HEK293 (cell line): ENCODE measurements around the gene PTGES.

ENCODE experiments used
- FEZF1 ChIP-seq: fragments of 450-650 bp; formaldehyde crosslinking; IDR thresholded peaks from 2 replicates; pipeline ENCODE4 v1.5.1; 2016; ENCODE audit warnings: missing biosample characterization, missing genetic modification characterization
- GLI4 ChIP-seq: fragments of 450-650 bp; formaldehyde crosslinking; IDR thresholded peaks from 2 replicates; pipeline ENCODE4 v1.5.1; 2016; ENCODE audit warnings: missing biosample characterization, missing genetic modification characterization
- GLIS2 ChIP-seq: fragments of 450-650 bp; formaldehyde crosslinking; IDR thresholded peaks from 2 replicates; pipeline ENCODE4 v1.5.1; 2016; ENCODE audit warnings: missing biosample characterization, missing genetic modification characterization
- HOXC10 ChIP-seq: sonication (generic); formaldehyde crosslinking; IDR thresholded peaks from 2 replicates; pipeline ENCODE4 v1.8.1; 2023; ENCODE audit warnings: mild to moderate bottlenecking, missing genetic modification reagents
- KLF8 ChIP-seq: fragments of 450-650 bp; formaldehyde crosslinking; IDR thresholded peaks from 2 replicates; pipeline ENCODE4 v1.5.1; 2016; ENCODE audit warnings: missing biosample characterization, missing genetic modification characterization
- KLF9 ChIP-seq: fragments of 450-650 bp; formaldehyde crosslinking; IDR thresholded peaks from 2 replicates; pipeline ENCODE4 v1.5.1; 2016; ENCODE audit warnings: missing biosample characterization, missing genetic modification characterization, low read depth
- SCRT2 ChIP-seq: fragments of 450-650 bp; formaldehyde crosslinking; IDR thresholded peaks from 2 replicates; pipeline ENCODE4 v1.5.1; 2016; ENCODE audit warnings: missing biosample characterization, missing genetic modification characterization
- WT1 ChIP-seq: fragments of 450-650 bp; formaldehyde crosslinking; IDR thresholded peaks from 2 replicates; pipeline ENCODE4 v1.5.1; 2016; ENCODE audit warnings: missing biosample characterization, missing genetic modification characterization
- ZBTB21 ChIP-seq: fragments of 450-650 bp; formaldehyde crosslinking; IDR thresholded peaks from 2 replicates; pipeline ENCODE4 v1.5.1; 2017; ENCODE audit warnings: missing biosample characterization, missing genetic modification characterization
- ZBTB48 ChIP-seq: fragments of 450-650 bp; formaldehyde crosslinking; IDR thresholded peaks from 2 replicates; pipeline ENCODE4 v1.5.1; 2016; ENCODE audit warnings: missing biosample characterization, missing genetic modification characterization
- ZNF19 ChIP-seq: fragments of 450-650 bp; formaldehyde crosslinking; IDR thresholded peaks from 2 replicates; pipeline ENCODE4; 2016; ENCODE audit warnings: missing biosample characterization, missing genetic modification characterization, low read depth
- ZNF239 ChIP-seq: fragments of 450-650 bp; formaldehyde crosslinking; IDR thresholded peaks from 2 replicates; pipeline ENCODE4 v1.5.1; 2016; ENCODE audit warnings: missing biosample characterization, missing genetic modification characterization
- ZNF248 ChIP-seq: fragments of 450-650 bp; formaldehyde crosslinking; IDR thresholded peaks from 2 replicates; pipeline ENCODE4 v1.5.1; 2017; ENCODE audit warnings: missing biosample characterization, missing genetic modification characterization
- ZNF335 ChIP-seq: fragments of 450-650 bp; formaldehyde crosslinking; conservative IDR thresholded peaks from 2 replicates; pipeline ENCODE4 v1.5.1; 2016; ENCODE audit warnings: missing biosample characterization, missing genetic modification characterization
- ZNF350 ChIP-seq: fragments of 450-650 bp; formaldehyde crosslinking; IDR thresholded peaks from 2 replicates; pipeline ENCODE4 v1.5.0; 2017; ENCODE audit warnings: missing biosample characterization, mild to moderate bottlenecking, missing genetic modification characterization
- ZNF433 ChIP-seq: fragments of 450-650 bp; formaldehyde crosslinking; IDR thresholded peaks from 2 replicates; pipeline ENCODE4 v1.5.1; 2016; ENCODE audit warnings: missing biosample characterization, missing genetic modification characterization, low read depth
- ZNF544 ChIP-seq: fragments of 450-650 bp; formaldehyde crosslinking; IDR thresholded peaks from 2 replicates; pipeline ENCODE4 v1.5.0; 2017; ENCODE audit warnings: missing biosample characterization, missing genetic modification characterization
- ZNF561 ChIP-seq: fragments of 450-650 bp; IDR thresholded peaks from 2 replicates; pipeline ENCODE4 v1.5.1; 2018; ENCODE audit warnings: missing biosample characterization, missing genetic modification characterization, borderline replicate concordance
- ZNF596 ChIP-seq: fragments of 450-650 bp; IDR thresholded peaks from 2 replicates; pipeline ENCODE4 v1.5.0; 2018; ENCODE audit warnings: missing biosample characterization, mild to moderate bottlenecking, missing genetic modification characterization, moderate library complexity
- ZNF600 ChIP-seq: fragments of 450-650 bp; formaldehyde crosslinking; IDR thresholded peaks from 2 replicates; pipeline ENCODE4 v1.5.1; 2016; ENCODE audit warnings: missing biosample characterization, missing genetic modification characterization
- ZNF76 ChIP-seq: fragments of 450-650 bp; formaldehyde crosslinking; IDR thresholded peaks from 2 replicates; pipeline ENCODE4; 2016; ENCODE audit warnings: low read depth, missing biosample characterization, missing genetic modification characterization, borderline replicate concordance
- ZNF776 ChIP-seq: fragments of 450-650 bp; formaldehyde crosslinking; IDR thresholded peaks from 2 replicates; pipeline ENCODE4 v1.5.0; 2017; ENCODE audit warnings: missing biosample characterization, missing genetic modification characterization, borderline replicate concordance
- ZNF837 ChIP-seq: fragments of 450-650 bp; formaldehyde crosslinking; IDR thresholded peaks from 2 replicates; pipeline ENCODE4 v1.5.1; 2016; ENCODE audit warnings: missing biosample characterization, missing genetic modification characterization
- ZNF843 ChIP-seq: fragments of 450-650 bp; formaldehyde crosslinking; IDR thresholded peaks from 2 replicates; pipeline ENCODE4 v1.5.1; 2016; ENCODE audit warnings: missing biosample characterization, missing genetic modification characterization
- ZSCAN30 ChIP-seq: fragments of 450-650 bp; IDR thresholded peaks from 2 replicates; pipeline ENCODE4 v1.5.1; 2018; ENCODE audit warnings: missing biosample characterization, mild to moderate bottlenecking, missing genetic modification characterization, moderate library complexity
- TF ChIP-seq, protein P1 (sequence below): fragments of 450-650 bp; formaldehyde crosslinking; IDR thresholded peaks from 2 replicates; pipeline ENCODE4 v1.5.1; 2017; ENCODE audit warnings: missing biosample characterization, missing genetic modification characterization
- TF ChIP-seq, protein P2 (sequence below): fragments of 450-650 bp; formaldehyde crosslinking; IDR thresholded peaks from 2 replicates; pipeline ENCODE4 v1.5.1; 2017; ENCODE audit warnings: missing biosample characterization, missing genetic modification characterization
- TF ChIP-seq, protein P3 (sequence below): sonication (generic); formaldehyde crosslinking; IDR thresholded peaks from 2 replicates; pipeline ENCODE4 v1.8.1; 2022; ENCODE audit warnings: mild to moderate bottlenecking, moderate library complexity, missing genetic modification reagents
- TF ChIP-seq, protein P4 (sequence below): fragments of 450-650 bp; formaldehyde crosslinking; IDR thresholded peaks from 2 replicates; pipeline ENCODE4 v1.5.1; 2016; ENCODE audit warnings: missing biosample characterization, missing genetic modification characterization
- TF ChIP-seq, protein P5 (sequence below): fragments of 450-650 bp; formaldehyde crosslinking; IDR thresholded peaks from 2 replicates; pipeline ENCODE4 v1.5.1; 2016; ENCODE audit warnings: missing biosample characterization, missing genetic modification characterization
- TF ChIP-seq, protein P6 (sequence below): fragments of 450-650 bp; formaldehyde crosslinking; IDR thresholded peaks from 2 replicates; pipeline ENCODE4 v1.5.1; 2016; ENCODE audit warnings: missing biosample characterization, missing genetic modification characterization

The PTGES gene

DNA sequence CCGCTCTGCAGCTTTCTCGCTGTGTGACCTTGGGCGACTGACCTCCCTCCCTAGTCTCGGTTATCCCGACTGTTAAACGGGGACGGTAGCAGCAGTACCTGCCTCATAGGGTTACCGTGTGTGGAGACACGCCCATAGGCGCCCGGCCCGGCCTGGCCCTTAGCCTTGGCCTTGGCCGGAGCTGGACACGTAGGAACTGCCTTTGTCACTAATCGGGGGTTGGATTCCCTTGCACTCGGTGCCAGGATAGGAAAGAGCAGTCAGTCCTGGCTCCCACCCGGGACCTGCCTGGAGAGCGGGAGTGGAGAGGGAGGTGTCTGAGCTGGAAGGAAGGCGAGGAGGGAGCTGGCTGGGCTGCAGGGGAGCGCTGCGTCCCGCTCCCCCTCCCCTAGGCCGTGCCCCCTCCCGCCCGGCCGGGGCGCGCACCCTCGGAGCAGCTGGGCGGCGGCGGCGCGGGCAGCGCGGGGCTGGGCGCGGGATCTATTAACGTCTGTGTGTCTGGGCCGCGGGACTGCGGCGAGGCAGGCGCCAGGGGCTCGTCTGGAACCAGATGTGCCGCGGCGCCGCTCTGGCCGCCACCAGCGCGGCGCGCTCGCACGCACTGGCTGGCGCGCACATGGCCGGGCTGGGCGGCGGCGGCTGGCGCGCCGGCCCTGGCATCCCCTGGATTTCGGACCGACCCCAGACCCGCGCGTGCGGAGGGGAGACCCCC lies 55.7 kb downstream of the PTGES start (continued):
- no peak for TF ChIP-seq ZNF19 (tag by site-specific recombination)
- no peak for TF ChIP-seq ZSCAN30
- TF ChIP-seq ZNF561 (tag by site-specific recombination): peak; percentile 61; the same call in 1 of the 2 replicates
- TF ChIP-seq, protein P1, sequence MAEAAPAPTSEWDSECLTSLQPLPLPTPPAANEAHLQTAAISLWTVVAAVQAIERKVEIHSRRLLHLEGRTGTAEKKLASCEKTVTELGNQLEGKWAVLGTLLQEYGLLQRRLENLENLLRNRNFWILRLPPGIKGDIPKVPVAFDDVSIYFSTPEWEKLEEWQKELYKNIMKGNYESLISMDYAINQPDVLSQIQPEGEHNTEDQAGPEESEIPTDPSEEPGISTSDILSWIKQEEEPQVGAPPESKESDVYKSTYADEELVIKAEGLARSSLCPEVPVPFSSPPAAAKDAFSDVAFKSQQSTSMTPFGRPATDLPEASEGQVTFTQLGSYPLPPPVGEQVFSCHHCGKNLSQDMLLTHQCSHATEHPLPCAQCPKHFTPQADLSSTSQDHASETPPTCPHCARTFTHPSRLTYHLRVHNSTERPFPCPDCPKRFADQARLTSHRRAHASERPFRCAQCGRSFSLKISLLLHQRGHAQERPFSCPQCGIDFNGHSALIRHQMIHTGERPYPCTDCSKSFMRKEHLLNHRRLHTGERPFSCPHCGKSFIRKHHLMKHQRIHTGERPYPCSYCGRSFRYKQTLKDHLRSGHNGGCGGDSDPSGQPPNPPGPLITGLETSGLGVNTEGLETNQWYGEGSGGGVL (tag by site-specific recombination): peak; percentile 60; the same call in 1 of the 2 replicates
- no peak for TF ChIP-seq ZNF843 (tag by site-specific recombination)
- no peak for TF ChIP-seq ZNF76
- no peak for TF ChIP-seq ZNF248
- TF ChIP-seq, protein P2, sequence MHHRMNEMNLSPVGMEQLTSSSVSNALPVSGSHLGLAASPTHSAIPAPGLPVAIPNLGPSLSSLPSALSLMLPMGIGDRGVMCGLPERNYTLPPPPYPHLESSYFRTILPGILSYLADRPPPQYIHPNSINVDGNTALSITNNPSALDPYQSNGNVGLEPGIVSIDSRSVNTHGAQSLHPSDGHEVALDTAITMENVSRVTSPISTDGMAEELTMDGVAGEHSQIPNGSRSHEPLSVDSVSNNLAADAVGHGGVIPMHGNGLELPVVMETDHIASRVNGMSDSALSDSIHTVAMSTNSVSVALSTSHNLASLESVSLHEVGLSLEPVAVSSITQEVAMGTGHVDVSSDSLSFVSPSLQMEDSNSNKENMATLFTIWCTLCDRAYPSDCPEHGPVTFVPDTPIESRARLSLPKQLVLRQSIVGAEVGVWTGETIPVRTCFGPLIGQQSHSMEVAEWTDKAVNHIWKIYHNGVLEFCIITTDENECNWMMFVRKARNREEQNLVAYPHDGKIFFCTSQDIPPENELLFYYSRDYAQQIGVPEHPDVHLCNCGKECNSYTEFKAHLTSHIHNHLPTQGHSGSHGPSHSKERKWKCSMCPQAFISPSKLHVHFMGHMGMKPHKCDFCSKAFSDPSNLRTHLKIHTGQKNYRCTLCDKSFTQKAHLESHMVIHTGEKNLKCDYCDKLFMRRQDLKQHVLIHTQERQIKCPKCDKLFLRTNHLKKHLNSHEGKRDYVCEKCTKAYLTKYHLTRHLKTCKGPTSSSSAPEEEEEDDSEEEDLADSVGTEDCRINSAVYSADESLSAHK (tag by site-specific recombination): no peak
- TF ChIP-seq KLF8 (tag by site-specific recombination): no peak
- TF ChIP-seq GLIS2: 0 out of 2 replicates have a peak, but pooled peaks have one; percentile 48
- no peak for TF ChIP-seq WT1 (tag by site-specific recombination)
- no peak for TF ChIP-seq ZBTB21
- TF ChIP-seq KLF9 (tag by site-specific recombination): 0 out of 2 replicates have a peak, but pooled peaks have one; percentile 27
- TF ChIP-seq FEZF1 (tag by site-specific recombination): no peak
- no peak for TF ChIP-seq ZNF837 (tag by site-specific recombination)
- TF ChIP-seq ZNF239 (tag by site-specific recombination): no peak
- no peak for TF ChIP-seq GLI4
- TF ChIP-seq, protein P3, sequence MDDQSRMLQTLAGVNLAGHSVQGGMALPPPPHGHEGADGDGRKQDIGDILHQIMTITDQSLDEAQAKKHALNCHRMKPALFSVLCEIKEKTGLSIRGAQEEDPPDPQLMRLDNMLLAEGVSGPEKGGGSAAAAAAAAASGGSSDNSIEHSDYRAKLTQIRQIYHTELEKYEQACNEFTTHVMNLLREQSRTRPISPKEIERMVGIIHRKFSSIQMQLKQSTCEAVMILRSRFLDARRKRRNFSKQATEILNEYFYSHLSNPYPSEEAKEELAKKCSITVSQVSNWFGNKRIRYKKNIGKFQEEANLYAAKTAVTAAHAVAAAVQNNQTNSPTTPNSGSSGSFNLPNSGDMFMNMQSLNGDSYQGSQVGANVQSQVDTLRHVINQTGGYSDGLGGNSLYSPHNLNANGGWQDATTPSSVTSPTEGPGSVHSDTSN (CRISPR knock-in tag): peak; percentile 86; the same call in 1 of the 2 replicates
- TF ChIP-seq ZNF596 (tag by site-specific recombination): no peak
- TF ChIP-seq ZBTB48 (tag by site-specific recombination): peak; percentile 22; the same call in 1 of the 2 replicates
- no peak for TF ChIP-seq ZNF544
- no peak for TF ChIP-seq ZNF776 (tag by site-specific recombination)
- no peak for TF ChIP-seq ZNF600 (tag by site-specific recombination)
- TF ChIP-seq, protein P4, sequence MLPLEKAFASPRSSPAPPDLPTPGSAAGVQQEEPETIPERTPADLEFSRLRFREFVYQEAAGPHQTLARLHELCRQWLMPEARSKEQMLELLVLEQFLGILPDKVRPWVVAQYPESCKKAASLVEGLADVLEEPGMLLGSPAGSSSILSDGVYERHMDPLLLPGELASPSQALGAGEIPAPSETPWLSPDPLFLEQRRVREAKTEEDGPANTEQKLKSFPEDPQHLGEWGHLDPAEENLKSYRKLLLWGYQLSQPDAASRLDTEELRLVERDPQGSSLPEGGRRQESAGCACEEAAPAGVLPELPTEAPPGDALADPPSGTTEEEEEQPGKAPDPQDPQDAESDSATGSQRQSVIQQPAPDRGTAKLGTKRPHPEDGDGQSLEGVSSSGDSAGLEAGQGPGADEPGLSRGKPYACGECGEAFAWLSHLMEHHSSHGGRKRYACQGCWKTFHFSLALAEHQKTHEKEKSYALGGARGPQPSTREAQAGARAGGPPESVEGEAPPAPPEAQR (tag by site-specific recombination): no peak
- TF ChIP-seq ZNF433 (tag by site-specific recombination): no peak
- no peak for TF ChIP-seq ZNF335
- TF ChIP-seq, protein P5, sequence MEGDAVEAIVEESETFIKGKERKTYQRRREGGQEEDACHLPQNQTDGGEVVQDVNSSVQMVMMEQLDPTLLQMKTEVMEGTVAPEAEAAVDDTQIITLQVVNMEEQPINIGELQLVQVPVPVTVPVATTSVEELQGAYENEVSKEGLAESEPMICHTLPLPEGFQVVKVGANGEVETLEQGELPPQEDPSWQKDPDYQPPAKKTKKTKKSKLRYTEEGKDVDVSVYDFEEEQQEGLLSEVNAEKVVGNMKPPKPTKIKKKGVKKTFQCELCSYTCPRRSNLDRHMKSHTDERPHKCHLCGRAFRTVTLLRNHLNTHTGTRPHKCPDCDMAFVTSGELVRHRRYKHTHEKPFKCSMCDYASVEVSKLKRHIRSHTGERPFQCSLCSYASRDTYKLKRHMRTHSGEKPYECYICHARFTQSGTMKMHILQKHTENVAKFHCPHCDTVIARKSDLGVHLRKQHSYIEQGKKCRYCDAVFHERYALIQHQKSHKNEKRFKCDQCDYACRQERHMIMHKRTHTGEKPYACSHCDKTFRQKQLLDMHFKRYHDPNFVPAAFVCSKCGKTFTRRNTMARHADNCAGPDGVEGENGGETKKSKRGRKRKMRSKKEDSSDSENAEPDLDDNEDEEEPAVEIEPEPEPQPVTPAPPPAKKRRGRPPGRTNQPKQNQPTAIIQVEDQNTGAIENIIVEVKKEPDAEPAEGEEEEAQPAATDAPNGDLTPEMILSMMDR: no peak
- no peak for TF ChIP-seq HOXC10 (CRISPR knock-in tag)
- no peak for TF ChIP-seq ZNF350
- TF ChIP-seq, protein P6, sequence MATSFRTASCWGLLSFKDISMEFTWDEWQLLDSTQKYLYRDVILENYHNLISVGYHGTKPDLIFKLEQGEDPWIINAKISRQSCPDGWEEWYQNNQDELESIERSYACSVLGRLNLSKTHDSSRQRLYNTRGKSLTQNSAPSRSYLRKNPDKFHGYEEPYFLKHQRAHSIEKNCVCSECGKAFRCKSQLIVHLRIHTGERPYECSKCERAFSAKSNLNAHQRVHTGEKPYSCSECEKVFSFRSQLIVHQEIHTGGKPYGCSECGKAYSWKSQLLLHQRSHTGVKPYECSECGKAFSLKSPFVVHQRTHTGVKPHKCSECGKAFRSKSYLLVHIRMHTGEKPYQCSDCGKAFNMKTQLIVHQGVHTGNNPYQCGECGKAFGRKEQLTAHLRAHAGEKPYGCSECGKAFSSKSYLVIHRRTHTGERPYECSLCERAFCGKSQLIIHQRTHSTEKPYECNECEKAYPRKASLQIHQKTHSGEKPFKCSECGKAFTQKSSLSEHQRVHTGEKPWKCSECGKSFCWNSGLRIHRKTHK (tag by site-specific recombination): no peak
- no peak for TF ChIP-seq SCRT2 (tag by site-specific recombination)
